H1 (cell line): Measurements from ENCODE around the gene WNT8B. TPM values are rescaled to one million over a fixed set of nuclear protein-coding genes. Genes with fewer than 3 reads are reported as not detected.
A peak's percentile ranks its signal among the peaks of the same experiment; 100 is the strongest.

Source experiments
- CTCF ChIA-PET: fragments of 300-600 bp; sonication (Branson Sonifier 250); formaldehyde crosslinking; loops from one replicate; lab custom pipeline; 2021; ENCODE audit not compliant: partially characterized antibody; lab: Charles Lee
- POLR2A ChIA-PET: fragments of 300-600 bp; sonication (Branson Sonifier 250); formaldehyde crosslinking; loops from one replicate; lab custom pipeline; 2021; ENCODE audit warnings: inconsistent platforms; ENCODE audit not compliant: partially characterized antibody; lab: Charles Lee
- DNase-seq, 2 experiments: peaks; one replicate each; pipeline versions ENCODE4 v3.0.0 to v3.0.0-alpha.2; 2010 to 2022; ENCODE audit warnings: low spot score in 2 of 2, low read depth in 1 of 2, mixed read lengths in 1 of 2
- FAIRE-seq: peaks from 2 replicates; lab custom pipeline; 2011; peaks lifted over from hg19 to GRCh38; lab: Jason Lieb, UNC
- H2AFZ ChIP-seq: 2 replicates; pipeline ENCODE4 v1.8.1; 2012; ENCODE audit warnings: low read length, inconsistent platforms
- H2AK5ac ChIP-seq: 2 replicates; pipeline ENCODE4 v1.6.1; 2013; ENCODE audit warnings: low read depth, low read length
- H2BK120ac ChIP-seq: replicated peaks from 2 replicates; pipeline ENCODE3; 2013; ENCODE audit warnings: low read depth, low read length, inconsistent platforms
- H2BK12ac ChIP-seq: 2 replicates; pipeline ENCODE4 v1.6.1; 2013; ENCODE audit warnings: low read depth, low read length
- H2BK15ac ChIP-seq: 2 replicates; pipeline ENCODE4 v1.6.1; 2013; ENCODE audit warnings: low read length
- H2BK20ac ChIP-seq: 2 replicates; pipeline ENCODE4 v1.6.1; 2013; ENCODE audit warnings: low read length
- H2BK5ac ChIP-seq: 2 replicates; pipeline ENCODE4 v1.6.1; 2013; ENCODE audit warnings: low read depth, low read length
- H3K14ac ChIP-seq: 2 replicates; pipeline ENCODE4 v1.6.1; 2013; ENCODE audit warnings: inconsistent platforms; ENCODE audit not compliant: insufficient read length
- H3K18ac ChIP-seq: 2 replicates; pipeline ENCODE4 v1.6.1; 2013; ENCODE audit warnings: low read length; ENCODE audit errors: extremely low read depth
- H3K23ac ChIP-seq: 2 replicates; pipeline ENCODE4 v1.6.1; 2013; ENCODE audit warnings: inconsistent platforms; ENCODE audit not compliant: insufficient read length
- H3K23me2 ChIP-seq: 2 replicates; pipeline ENCODE4 v1.6.1; 2013; ENCODE audit warnings: low read depth, low read length
- H3K27ac ChIP-seq: 2 replicates; pipeline ENCODE4 v1.6.1; 2011; ENCODE audit warnings: low read depth, low read length, inconsistent platforms
- H3K27me3 ChIP-seq, 4 experiments: replicated peaks in 1 of 4; 1 replicate in 1 of 4; 2 replicates in 3 of 4; pipeline versions ENCODE4 v1.6.1 to v1.8.1; 2011 to 2013; ENCODE audit warnings: low read length in 3 of 4, mild to moderate bottlenecking in 3 of 4, inconsistent platforms in 2 of 4, mixed read lengths in 2 of 4, moderate library complexity in 1 of 4; ENCODE audit not compliant: control insufficient read depth in 3 of 4, insufficient read depth in 3 of 4; ENCODE audit errors: extremely low read depth in 1 of 4
- H3K36me3 ChIP-seq, 4 experiments: 2 replicates each; pipeline versions ENCODE4 v1.6.1 to v1.8.1; 2011 to 2013; ENCODE audit warnings: mild to moderate bottlenecking in 4 of 4, low read length in 3 of 4, moderate library complexity in 2 of 4, control low read depth in 1 of 4, inconsistent platforms in 1 of 4; ENCODE audit not compliant: insufficient read depth in 4 of 4, control insufficient read depth in 2 of 4
- H3K4ac ChIP-seq: replicated peaks from 2 replicates; pipeline ENCODE3; 2013; ENCODE audit warnings: low read length, low read depth, mixed read lengths, inconsistent platforms; ENCODE audit not compliant: insufficient read length
- H3K4me1 ChIP-seq, 4 experiments: replicated peaks in 1 of 4; 1 replicate in 1 of 4; 2 replicates in 3 of 4; pipeline versions ENCODE4 v1.6.1 to v1.8.1; 2011 to 2013; ENCODE audit warnings: low read length in 3 of 4, inconsistent platforms in 2 of 4, mixed read lengths in 1 of 4; ENCODE audit not compliant: insufficient read depth in 4 of 4, control insufficient read depth in 3 of 4
- H3K4me2 ChIP-seq, 2 experiments: 2 replicates each; pipeline versions ENCODE4 v1.6.1 to v1.8.1; 2011 to 2013; ENCODE audit warnings: low read depth in 2 of 2, low read length in 2 of 2, control low read depth in 1 of 2, inconsistent platforms in 1 of 2, mild to moderate bottlenecking in 1 of 2; ENCODE audit not compliant: insufficient read depth in 1 of 2
- H3K4me3 ChIP-seq, 4 experiments: fragments of 200-600, 300-600 bp in 1 of 4; sonication (generic), shearing (Covaris generic), sonication (Bioruptor Twin) in 1 of 4; 2 replicates each; pipeline versions ENCODE4 v1.5.1 to v1.8.1; 2011 to 2016; ENCODE audit warnings: low read length in 4 of 4, low read depth in 3 of 4, control low read depth in 2 of 4, inconsistent platforms in 2 of 4, mild to moderate bottlenecking in 2 of 4, mixed read lengths in 1 of 4, moderate library complexity in 1 of 4; ENCODE audit not compliant: insufficient read depth in 2 of 4; ENCODE audit errors: extremely low read depth in 1 of 4
- H3K56ac ChIP-seq: replicated peaks from 2 replicates; pipeline ENCODE3; 2013; ENCODE audit warnings: low read depth, mild to moderate bottlenecking, mixed read lengths, low read length, inconsistent platforms; ENCODE audit not compliant: insufficient read length
- H3K79me1 ChIP-seq: 2 replicates; pipeline ENCODE4 v1.6.1; 2013; ENCODE audit warnings: low read depth, low read length, control low read depth
- H3K79me2 ChIP-seq, 2 experiments: 2 replicates each; pipeline versions ENCODE4 v1.6.1 to v1.8.1; 2012 to 2013; ENCODE audit warnings: low read length in 2 of 2, mild to moderate bottlenecking in 2 of 2, inconsistent platforms in 1 of 2; ENCODE audit not compliant: insufficient read depth in 2 of 2, control insufficient read depth in 1 of 2
- H3K9ac ChIP-seq, 4 experiments: replicated peaks in 1 of 4; 1 replicate in 1 of 4; 2 replicates in 3 of 4; pipeline versions ENCODE4 v1.6.1 to v1.8.1; 2011 to 2013; ENCODE audit warnings: low read depth in 3 of 4, low read length in 3 of 4, control low read depth in 2 of 4, mild to moderate bottlenecking in 2 of 4, moderate library complexity in 2 of 4, inconsistent platforms in 1 of 4; ENCODE audit errors: extremely low read depth in 1 of 4
- H3K9me3 ChIP-seq, 2 experiments: 2 replicates each; pipeline versions ENCODE4 v1.6.1 to v1.8.1; 2012 to 2013; ENCODE audit warnings: mild to moderate bottlenecking in 2 of 2, moderate library complexity in 2 of 2, control low read depth in 1 of 2, inconsistent platforms in 1 of 2, low read depth in 1 of 2, low read length in 1 of 2, mixed read lengths in 1 of 2; ENCODE audit not compliant: insufficient read depth in 2 of 2
- H4K20me1 ChIP-seq, 2 experiments: replicated peaks in 1 of 2; 2 replicates each; pipeline versions ENCODE3 to v1.8.1; 2011 to 2013; ENCODE audit warnings: inconsistent platforms in 2 of 2, low read length in 2 of 2, mild to moderate bottlenecking in 1 of 2; ENCODE audit not compliant: insufficient read depth in 2 of 2, control insufficient read depth in 1 of 2
- H4K5ac ChIP-seq: 2 replicates; pipeline ENCODE4 v1.6.1; 2013; ENCODE audit warnings: low read length, low read depth, mixed read lengths, inconsistent platforms; ENCODE audit not compliant: insufficient read length
- H4K8ac ChIP-seq: 2 replicates; pipeline ENCODE4 v1.8.0; 2013; ENCODE audit warnings: mild to moderate bottlenecking, moderate library complexity, low read length, inconsistent platforms; ENCODE audit not compliant: insufficient read depth; ENCODE audit errors: extremely low read depth
- H4K91ac ChIP-seq: replicated peaks from 2 replicates; pipeline ENCODE3; 2013; ENCODE audit warnings: low read length, mixed read lengths, inconsistent platforms; ENCODE audit not compliant: insufficient read length
- RAD21 ChIP-seq, 2 experiments: IDR thresholded peaks in 1 of 2; conservative IDR thresholded peaks in 1 of 2; 2 replicates each; pipeline ENCODE4 v1.6.1; 2011; ENCODE audit warnings: low read depth in 2 of 2, low read length in 2 of 2, improper control_type of control experiment in 1 of 2, inconsistent platforms in 1 of 2, mild to moderate bottlenecking in 1 of 2, moderate library complexity in 1 of 2
- SIN3A ChIP-seq, 2 experiments: IDR thresholded peaks in 1 of 2; conservative IDR thresholded peaks in 1 of 2; 2 replicates each; pipeline ENCODE4 v1.6.1; 2011 to 2012; ENCODE audit warnings: low read length in 2 of 2, improper control_type of control experiment in 1 of 2, low read depth in 1 of 2, mild to moderate bottlenecking in 1 of 2
- SP1 ChIP-seq: IDR thresholded peaks from 2 replicates; pipeline ENCODE4 v1.6.1; 2011; ENCODE audit warnings: low read depth, low read length
- SP4 ChIP-seq: IDR thresholded peaks from 2 replicates; pipeline ENCODE4 v1.6.1; 2012; ENCODE audit warnings: low read length, inconsistent platforms
- WGBS, 2 experiments: shearing (Covaris generic) in 1 of 2; methylation state at CpG; one replicate each; pipeline versions ENCODE4 v1.1.6 to v1.1.7; 2013 to 2015; ENCODE audit warnings: low lambda C conversion rate in 2 of 2, mixed read lengths in 2 of 2, inconsistent platforms in 1 of 2, low coverage in 1 of 2, missing lambda C conversion rate in 1 of 2; ENCODE audit not compliant: insufficient replicate concordance in 2 of 2, insufficient coverage in 1 of 2, insufficient read length in 1 of 2; ENCODE audit errors: extremely low coverage in 1 of 2, missing lambda C conversion rate in 1 of 2; 5-methylcytosine and 5-hydroxymethylcytosine counted together
- polyA plus RNA-seq, 7 experiments: library from polyadenylated mRNA; depleted of rRNA in 3 of 7; stranded (reverse) in 5 of 7; unstranded in 2 of 7; fragments of >200 nt in 5 of 7; fragments of 200-250 nt in 2 of 7; gene quantifications; 1 replicate in 5 of 7; 2 replicates in 1 of 7; 4 replicates in 1 of 7; pipeline versions ENCODE4 v1.2.1 to v1.2.3, GENCODE V29; 2011 to 2013; ENCODE audit warnings: missing spikeins in 2 of 7, mixed read lengths in 2 of 7
- total RNA-seq: library from RNA; stranded (reverse); fragmentation: NEBNext Ultra II Directional; extraction: Animal tissue kit (Norgen Biotek cat#: 25700); gene quantifications from 2 replicates; pipeline ENCODE4 v1.2.1, GENCODE V29; 2021
- TF ChIP-seq, protein P1 (sequence below), 3 experiments: IDR thresholded peaks; 1 replicate in 2 of 3; 2 replicates in 1 of 3; pipeline versions ENCODE4 v1.5.1 to v1.6.1; 2011; ENCODE audit warnings: low read length in 3 of 3, mild to moderate bottlenecking in 3 of 3, inconsistent platforms in 2 of 3, low read depth in 1 of 3, moderate library complexity in 1 of 3; ENCODE audit not compliant: insufficient read depth in 1 of 3; ENCODE audit errors: control extremely low read depth in 1 of 3
- TF ChIP-seq, protein P2 (sequence below): IDR thresholded peaks from 2 replicates; pipeline ENCODE4 v1.6.1; 2012; ENCODE audit warnings: inconsistent platforms
- TF ChIP-seq, protein P3 (sequence below): IDR thresholded peaks from 2 replicates; pipeline ENCODE4 v1.6.1; 2012; ENCODE audit warnings: inconsistent platforms

WNT8B gene
- total and polyA plus RNA-seq, 2 of the 8 experiments (the other 6 are each of a cell fraction or from before 2014, with no cell fraction given): 0.20 to 0.67 TPM

DNA sequence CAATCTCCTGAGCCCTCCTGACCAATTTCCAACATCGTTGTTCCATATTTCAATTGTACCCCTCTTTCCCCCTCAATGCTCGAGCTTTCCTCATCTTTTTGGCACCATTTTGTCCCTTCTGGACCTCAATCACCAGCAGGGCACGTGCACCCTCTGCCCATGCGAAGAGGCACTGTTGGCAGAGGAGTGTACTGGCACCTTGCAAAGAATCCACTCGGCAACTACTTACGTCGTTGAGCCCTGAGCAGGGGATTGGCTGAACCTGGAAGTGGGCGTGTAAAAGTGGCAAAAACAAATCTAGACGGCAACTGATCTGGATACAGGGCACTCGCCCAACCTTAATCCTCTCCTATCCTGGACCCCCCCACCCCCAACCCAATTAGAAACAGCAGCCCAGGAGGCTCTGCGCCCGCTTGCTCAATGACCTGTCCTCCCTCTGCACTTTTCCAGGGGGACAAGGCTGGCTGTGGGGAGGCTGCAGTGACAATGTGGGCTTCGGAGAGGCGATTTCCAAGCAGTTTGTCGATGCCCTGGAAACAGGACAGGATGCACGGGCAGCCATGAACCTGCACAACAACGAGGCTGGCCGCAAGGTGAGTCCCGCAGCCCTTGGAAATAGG lies 18.8 kb downstream of the WNT8B start:
- Histone ChIP-seq H3K9me3 (no peaks in the 10 kb centered on the region), H3K4me3 (peak overlapping the region; percentile 35 to 59 (median 53)), H4K91ac (no peak overlapping the region), H2AK5ac (no peak overlapping the region), H3K27ac (no peak overlapping the region), H3K4ac (no peak overlapping the region), H3K9ac (no peak overlapping the region), H3K56ac (no peak overlapping the region), H3K4me1 (peaks cover 11 to 26% (median 19%) of the 10 kb centered on the region in 4 experiments), H3K23me2 (peaks cover 11% of the 10 kb centered on the region), H4K20me1 (peaks cover 8 to 16% of the 10 kb centered on the region in 2 experiments), H2BK20ac (no peak overlapping the region; the same call in 1 of the 2 replicates), H3K79me1 (no peaks in the 10 kb centered on the region), H3K36me3 (no peaks in the 10 kb centered on the region; a peak in 1 of 8 replicates), H3K23ac (no peak overlapping the region), H2BK5ac (no peak overlapping the region), H3K79me2 (no peaks in the 10 kb centered on the region), H4K8ac (0 out of 2 replicates have a peak overlapping the region, but pooled peaks have one; percentile 4), H4K5ac (no peak overlapping the region), H3K18ac (peak overlapping the region; percentile 79; the same call in 1 of the 2 replicates), H2BK120ac (no peak overlapping the region), H2AFZ (peak overlapping the region; percentile 90), H3K14ac (no peak overlapping the region), H3K27me3 (peaks cover 59 to 77% (median 70%) of the 10 kb centered on the region in 4 experiments), H2BK12ac (peak overlapping the region; percentile 51; the same call in 1 of the 2 replicates), H3K4me2 (peak overlapping the region; percentile 96 to 97), H2BK15ac (peak overlapping the region; percentile 6; the same call in 1 of the 2 replicates)
- WGBS, 2 experiments: 7% methylated on average over 19 of the region's 19 CpGs; no CpG with 5 or more reads in 1 of the 2 experiments
- ChIA-PET CTCF (interaction anchor here (0.7 to 10.7 kb wide), 25 partner anchors 12 to 430 kb away, joined by 3 to 163 read pairs (median 4); partner anchors contain the start of genes SEC31B and WNT8B), POLR2A (interaction anchor here (0.6 to 1.8 kb wide), 7 partner anchors 19 to 135 kb away, joined by 3 to 8 read pairs (median 4); partner anchors contain the start of genes NDUFB8 and SCD)
- FAIRE-seq (peak; percentile 99), DNase-seq (peak; percentile 77 to 97)
- TF ChIP-seq SP1 (peak; percentile 85), RAD21 (IDR thresholded peaks at IDR 0.05 in 1 of 2, conservative IDR thresholded peaks at IDR 0.05 in 1 of 2; ENCODE audit: low read depth in 2 of 2, low read length in 2 of 2) (0 out of 4 replicates have a peak, but pooled peaks of 1 of the 2 experiments have one; percentile 4), SIN3A (conservative IDR thresholded peaks at IDR 0.05 in 1 of 2, IDR thresholded peaks at IDR 0.05 in 1 of 2; ENCODE audit: low read depth in 1 of 2, low read length in 2 of 2) (0 out of 4 replicates have a peak, but pooled peaks of 1 of the 2 experiments have one; percentile 18), SP4 (no peak)
- TF ChIP-seq, protein P1, sequence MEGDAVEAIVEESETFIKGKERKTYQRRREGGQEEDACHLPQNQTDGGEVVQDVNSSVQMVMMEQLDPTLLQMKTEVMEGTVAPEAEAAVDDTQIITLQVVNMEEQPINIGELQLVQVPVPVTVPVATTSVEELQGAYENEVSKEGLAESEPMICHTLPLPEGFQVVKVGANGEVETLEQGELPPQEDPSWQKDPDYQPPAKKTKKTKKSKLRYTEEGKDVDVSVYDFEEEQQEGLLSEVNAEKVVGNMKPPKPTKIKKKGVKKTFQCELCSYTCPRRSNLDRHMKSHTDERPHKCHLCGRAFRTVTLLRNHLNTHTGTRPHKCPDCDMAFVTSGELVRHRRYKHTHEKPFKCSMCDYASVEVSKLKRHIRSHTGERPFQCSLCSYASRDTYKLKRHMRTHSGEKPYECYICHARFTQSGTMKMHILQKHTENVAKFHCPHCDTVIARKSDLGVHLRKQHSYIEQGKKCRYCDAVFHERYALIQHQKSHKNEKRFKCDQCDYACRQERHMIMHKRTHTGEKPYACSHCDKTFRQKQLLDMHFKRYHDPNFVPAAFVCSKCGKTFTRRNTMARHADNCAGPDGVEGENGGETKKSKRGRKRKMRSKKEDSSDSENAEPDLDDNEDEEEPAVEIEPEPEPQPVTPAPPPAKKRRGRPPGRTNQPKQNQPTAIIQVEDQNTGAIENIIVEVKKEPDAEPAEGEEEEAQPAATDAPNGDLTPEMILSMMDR (IDR thresholded peaks at IDR 0.05; ENCODE audit: control extremely low read depth in 1 of 3, insufficient read depth in 1 of 3, low read depth in 1 of 3, low read length in 3 of 3): peak in 2 of 3 experiments; percentile 4 to 7; a peak in 1 of 4 replicates
- TF ChIP-seq, protein P2, sequence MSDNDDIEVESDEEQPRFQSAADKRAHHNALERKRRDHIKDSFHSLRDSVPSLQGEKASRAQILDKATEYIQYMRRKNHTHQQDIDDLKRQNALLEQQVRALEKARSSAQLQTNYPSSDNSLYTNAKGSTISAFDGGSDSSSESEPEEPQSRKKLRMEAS: peak; percentile 98
- TF ChIP-seq, protein P3, sequence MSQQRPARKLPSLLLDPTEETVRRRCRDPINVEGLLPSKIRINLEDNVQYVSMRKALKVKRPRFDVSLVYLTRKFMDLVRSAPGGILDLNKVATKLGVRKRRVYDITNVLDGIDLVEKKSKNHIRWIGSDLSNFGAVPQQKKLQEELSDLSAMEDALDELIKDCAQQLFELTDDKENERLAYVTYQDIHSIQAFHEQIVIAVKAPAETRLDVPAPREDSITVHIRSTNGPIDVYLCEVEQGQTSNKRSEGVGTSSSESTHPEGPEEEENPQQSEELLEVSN: peak; percentile 96
